ENCODE measurements around the gene DDOST. TPM values are rescaled to one million over a fixed set of nuclear protein-coding genes. Genes with fewer than 3 reads are reported as not detected.

The DDOST gene
- total RNA-seq, 2 donors from 2014 or later: 138 to 160 TPM

GRCh38 chr1:20684050-20684620, 23.0 kb upstream of the DDOST start:
- no peak for TF ChIP-seq CTCF (IDR thresholded peaks at IDR 0.05)
- Histone ChIP-seq H3K27me3 (replicated peaks; ENCODE audit: insufficient read depth) (no peaks in the 10 kb centered on the region), H3K4me3 (no peak overlapping the region), H3K4me1 (ENCODE audit: control insufficient read depth in 1 of 2, low read depth in 2 of 2) (no peaks in the 10 kb centered on the region), H3K36me3 (no peaks in the 10 kb centered on the region), H3K9me3 (no peaks in the 10 kb centered on the region), H3K27ac (no peak overlapping the region)
- no peak for ATAC-seq (ENCODE audit: insufficient number of reproducible peaks, low FRiP score, low read depth)
- DNase-seq (ENCODE audit: low spot score): no peak

GRCh38 chr1:20683614-20684013, 22.4 kb upstream of the DDOST start:
- no peaks in the 10 kb centered on the region for H3K36me3 ChIP-seq
- H3K9me3 ChIP-seq: no peaks in the 10 kb centered on the region
- DNase-seq (ENCODE audit: low spot score): no peak
- H3K27me3 ChIP-seq (replicated peaks; ENCODE audit: insufficient read depth): no peaks in the 10 kb centered on the region
- TF ChIP-seq CTCF (IDR thresholded peaks at IDR 0.05): no peak
- no peak overlapping the region for H3K4me3 ChIP-seq
- ATAC-seq (ENCODE audit: insufficient number of reproducible peaks, low FRiP score, low read depth): no peak
- no peaks in the 10 kb centered on the region for H3K4me1 ChIP-seq (ENCODE audit: control insufficient read depth in 1 of 2, low read depth in 2 of 2)
- H3K27ac ChIP-seq: no peak overlapping the region

GRCh38 chr1:20682571-20683236, 21.5 kb upstream of the DDOST start:
- TF ChIP-seq CTCF (IDR thresholded peaks at IDR 0.05): no peak
- DNase-seq (ENCODE audit: low spot score) (no peak), ATAC-seq (ENCODE audit: insufficient number of reproducible peaks, low FRiP score, low read depth) (no peak)
- Histone ChIP-seq H3K36me3 (no peaks in the 10 kb centered on the region), H3K27ac (no peak overlapping the region), H3K4me3 (no peak overlapping the region), H3K9me3 (no peaks in the 10 kb centered on the region), H3K4me1 (ENCODE audit: control insufficient read depth in 1 of 2, low read depth in 2 of 2) (no peaks in the 10 kb centered on the region), H3K27me3 (replicated peaks; ENCODE audit: insufficient read depth) (no peaks in the 10 kb centered on the region)

GRCh38 chr1:20681999-20682398, 20.8 kb upstream of the DDOST start:
- H3K4me1 ChIP-seq (ENCODE audit: control insufficient read depth in 1 of 2, low read depth in 2 of 2): no peaks in the 10 kb centered on the region
- H3K27me3 ChIP-seq (replicated peaks; ENCODE audit: insufficient read depth): no peaks in the 10 kb centered on the region
- no peak overlapping the region for H3K27ac ChIP-seq
- no peak for ATAC-seq (ENCODE audit: insufficient number of reproducible peaks, low FRiP score, low read depth)
- DNase-seq (ENCODE audit: low spot score): no peak
- no peaks in the 10 kb centered on the region for H3K9me3 ChIP-seq
- H3K36me3 ChIP-seq: no peaks in the 10 kb centered on the region
- no peak overlapping the region for H3K4me3 ChIP-seq
- no peak for TF ChIP-seq CTCF (IDR thresholded peaks at IDR 0.05)

GRCh38 chr1:20680269-20680668, 19.1 kb upstream of the DDOST start:
- Histone ChIP-seq H3K36me3 (no peaks in the 10 kb centered on the region), H3K27ac (no peak overlapping the region), H3K4me1 (ENCODE audit: control insufficient read depth in 1 of 2, low read depth in 2 of 2) (no peaks in the 10 kb centered on the region), H3K9me3 (no peaks in the 10 kb centered on the region), H3K4me3 (no peak overlapping the region), H3K27me3 (replicated peaks; ENCODE audit: insufficient read depth) (no peaks in the 10 kb centered on the region)
- DNase-seq (ENCODE audit: low spot score) (no peak), ATAC-seq (ENCODE audit: insufficient number of reproducible peaks, low FRiP score, low read depth) (no peak)
- no peak for TF ChIP-seq CTCF (IDR thresholded peaks at IDR 0.05)
